ENCODE results near the gene PCDHGA9. TPM values are rescaled to one million over a fixed set of nuclear protein-coding genes. Genes with fewer than 3 reads are reported as not detected.
"Not testable (repeated sequence)": the region's sequence is repeated elsewhere in the genome, so short reads cannot be mapped to it uniquely, and the experiment has no call there.

The PCDHGA9 gene
- total RNA-seq, 1 donor from 2014 or later, result 4.5 TPM

GRCh38 chr5:141409598-141410306 lies 7.2 kb downstream of the PCDHGA9 start:
- no peak for ATAC-seq
- intact Hi-C loops (cut with micrococcal nuclease), result loop anchor here (10.0 kb wide), 3 partner anchors 65 to 155 kb away; partner anchors contain the start of gene PCDHGC3
- DNase-seq, result no peak

- ATAC-seq, result no peak
- DNase-seq, result no peak
- intact Hi-C loops (cut with micrococcal nuclease), result loop anchor here (10.0 kb wide), 2 partner anchors 63 to 113 kb away; partner anchors contain the start of gene PCDHGC3
Observed at GRCh38 chr5:141411575-141411974, 9.0 kb downstream of the PCDHGA9 start.

GRCh38 chr5:141412854-141413539 lies 10.4 kb downstream of the PCDHGA9 start, which contains the start of gene PCDHGA10:
TSS of gene PCDHGA10 (plus strand) at chr5:141412987. CDS start at chr5:141413176, 189 bp downstream.
- intact Hi-C loops (cut with micrococcal nuclease), result loop anchor here (10.0 kb wide), 2 partner anchors 62 to 112 kb away; partner anchors contain the start of gene PCDHGC3
- ATAC-seq (peak; percentile 67), DNase-seq (peak; percentile 44)

GRCh38 chr5:141413540-141414069 lies 11.0 kb downstream of the PCDHGA9 start:
- ATAC-seq, result peak; percentile 23
- no peak for DNase-seq
- intact Hi-C loops (cut with micrococcal nuclease), result loop anchor here (10.0 kb wide), 2 partner anchors 61 to 111 kb away; partner anchors contain the start of gene PCDHGC3

GRCh38 chr5:141414548-141415274 lies 12.1 kb downstream of the PCDHGA9 start:
- DNase-seq, ATAC-seq: not testable (repeated sequence)
- intact Hi-C loops (cut with micrococcal nuclease), result loop anchor here (10.0 kb wide), 2 partner anchors 60 to 110 kb away; partner anchors contain the start of gene PCDHGC3

GRCh38 chr5:141415275-141415618 lies 12.7 kb downstream of the PCDHGA9 start:
- not testable (repeated sequence) for DNase-seq, ATAC-seq
- intact Hi-C loops (cut with micrococcal nuclease), result loop anchor here (10.0 kb wide), 2 partner anchors 60 to 110 kb away; partner anchors contain the start of gene PCDHGC3

- intact Hi-C loops (cut with micrococcal nuclease), result loop anchor here (10.0 kb wide), 2 partner anchors 57 to 107 kb away; partner anchors contain the start of gene PCDHGC3
- DNase-seq, result peak; percentile 89
- peak; percentile 91 for ATAC-seq
Observed at GRCh38 chr5:141417494-141418172, 15.1 kb downstream of the PCDHGA9 start, which contains the start of gene PCDHGB7. TSS of gene PCDHGB7 (plus strand) at chr5:141417677. CDS start at chr5:141417860, 183 bp downstream.

- intact Hi-C loops (cut with micrococcal nuclease), result loop anchor here (10.0 kb wide), 2 partner anchors 56 to 106 kb away; partner anchors contain the start of gene PCDHGC3
- ATAC-seq (no peak), DNase-seq (no peak)
Observed at GRCh38 chr5:141419074-141419880, 16.7 kb downstream of the PCDHGA9 start.

- intact Hi-C loops (cut with micrococcal nuclease), result no loop called here
- ATAC-seq (peak; percentile 49), DNase-seq (no peak)
Observed at GRCh38 chr5:141420855-141421488, 18.4 kb downstream of the PCDHGA9 start, which contains the start of gene PCDHGA11. TSS of gene PCDHGA11 (plus strand) at chr5:141421051. CDS start at chr5:141421228, 177 bp downstream.

- ATAC-seq (no peak), DNase-seq (no peak)
- intact Hi-C loops (cut with micrococcal nuclease), result no loop called here
Observed at GRCh38 chr5:141421489-141421855, 18.9 kb downstream of the PCDHGA9 start.

GRCh38 chr5:141422742-141423291 lies 20.2 kb downstream of the PCDHGA9 start:
- no peak for DNase-seq
- ATAC-seq, result no peak
- intact Hi-C loops (cut with micrococcal nuclease), result no loop called here

- DNase-seq (no peak), ATAC-seq (no peak)
- intact Hi-C loops (cut with micrococcal nuclease), result no loop called here
Observed at GRCh38 chr5:141427783-141428426, 25.3 kb downstream of the PCDHGA9 start.

GRCh38 chr5:141430332-141431113 lies 27.9 kb downstream of the PCDHGA9 start, which contains the start of gene PCDHGA12:
TSS of gene PCDHGA12 (plus strand) at chr5:141430507. CDS start at chr5:141430760, 253 bp downstream.
- DNase-seq (peak; percentile 65), ATAC-seq (peak; percentile 93)
- intact Hi-C loops (cut with micrococcal nuclease), result no loop called here

GRCh38 chr5:141431286-141431685 lies 28.7 kb downstream of the PCDHGA9 start:
- ATAC-seq, result peak; percentile 40
- DNase-seq, result no peak
- intact Hi-C loops (cut with micrococcal nuclease), result no loop called here

- DNase-seq; ATAC-seq; intact Hi-C loops (cut with micrococcal nuclease): not testable (repeated sequence)
Observed at GRCh38 chr5:141432308-141432707, 29.7 kb downstream of the PCDHGA9 start.
